CD14-positive monocyte (primary cell): Measurements from ENCODE around the gene MAN1C1. TPM values are rescaled to one million over a fixed set of nuclear protein-coding genes. Genes with fewer than 3 reads are reported as not detected.
A peak's percentile ranks its signal among the peaks of the same experiment; 100 is the strongest.

ENCODE experiments used
- DNase-seq, 3 donors: peaks; one replicate each; pipeline ENCODE4 v3.0.0-alpha.2; 2011 to 2022
- H2AFZ ChIP-seq: 2 replicates; pipeline ENCODE4 v1.6.0; 2012; ENCODE audit warnings: mild to moderate bottlenecking, low read depth, low read length, inconsistent platforms; ENCODE audit not compliant: insufficient read depth, poor library complexity, severe bottlenecking
- H3K27ac ChIP-seq, 2 donors: 1 replicate in 1 of 2; 2 replicates in 1 of 2; pipeline ENCODE4 v1.5.1; 2012 to 2013; ENCODE audit warnings: low read length in 2 of 2, control low read depth in 1 of 2, inconsistent platforms in 1 of 2, low read depth in 1 of 2, mild to moderate bottlenecking in 1 of 2
- H3K27me3 ChIP-seq, 2 donors: one replicate each; pipeline versions ENCODE4 v1.6.0 to v1.6.1; 2011 to 2013; ENCODE audit warnings: low read length in 2 of 2; ENCODE audit not compliant: control insufficient read depth in 2 of 2, insufficient read depth in 2 of 2
- H3K36me3 ChIP-seq, 2 donors: replicated peaks in 1 of 2; 1 replicate in 1 of 2; 2 replicates in 1 of 2; pipeline versions ENCODE4 v1.5.1 to v1.6.1; 2012 to 2013; ENCODE audit warnings: low read length in 2 of 2, control low read depth in 1 of 2, inconsistent platforms in 1 of 2, mild to moderate bottlenecking in 1 of 2; ENCODE audit not compliant: insufficient read depth in 2 of 2, control insufficient read depth in 1 of 2
- H3K4me1 ChIP-seq, 2 donors: 1 replicate in 1 of 2; 2 replicates in 1 of 2; pipeline versions ENCODE4 v1.5.1 to v1.6.1; 2012 to 2013; ENCODE audit warnings: low read length in 2 of 2, control low read depth in 1 of 2, inconsistent platforms in 1 of 2, mild to moderate bottlenecking in 1 of 2, moderate library complexity in 1 of 2; ENCODE audit not compliant: insufficient read depth in 2 of 2, control insufficient read depth in 1 of 2
- H3K4me2 ChIP-seq: replicated peaks from 2 replicates; pipeline ENCODE3; 2012; ENCODE audit warnings: low read length, moderate library complexity, mild to moderate bottlenecking; ENCODE audit not compliant: poor library complexity, severe bottlenecking; ENCODE audit errors: extremely low read depth
- H3K4me3 ChIP-seq, 3 experiments: fragments of 200-600 bp in 1 of 3; sonication (generic) in 1 of 3; replicated peaks in 1 of 3; 1 replicate in 2 of 3; 2 replicates in 1 of 3; pipeline ENCODE4 v1.5.1; 2011 to 2013; ENCODE audit warnings: low read length in 3 of 3, mild to moderate bottlenecking in 3 of 3, control low read depth in 2 of 3, low read depth in 2 of 3, inconsistent platforms in 1 of 3, moderate library complexity in 1 of 3
- H3K79me2 ChIP-seq: 2 replicates; pipeline ENCODE4 v1.6.0; 2012; ENCODE audit warnings: mild to moderate bottlenecking, control low read depth, inconsistent platforms, low read length, moderate library complexity; ENCODE audit not compliant: insufficient read depth
- H3K9ac ChIP-seq: 2 replicates; pipeline ENCODE4 v1.6.0; 2017; ENCODE audit warnings: low read length, mild to moderate bottlenecking; ENCODE audit not compliant: insufficient read depth, poor library complexity, severe bottlenecking
- H3K9me3 ChIP-seq, 2 donors: replicated peaks in 1 of 2; 1 replicate in 1 of 2; 2 replicates in 1 of 2; pipeline versions ENCODE4 v1.5.1 to v1.6.1; 2012 to 2013; ENCODE audit warnings: low read length in 2 of 2, control low read depth in 1 of 2; ENCODE audit not compliant: control insufficient read depth in 1 of 2, insufficient read depth in 1 of 2
- H4K20me1 ChIP-seq: 2 replicates; pipeline ENCODE4 v1.6.0; 2012; ENCODE audit warnings: mild to moderate bottlenecking, low read length, control low read depth, moderate library complexity; ENCODE audit not compliant: insufficient read depth
- H3K27ac Mint-ChIP-seq, 7 donors: one replicate each; pipeline ENCODE4 v1.8.0; 2020; ENCODE audit warnings: mild to moderate bottlenecking in 7 of 7, mixed read lengths in 7 of 7, moderate library complexity in 6 of 7, inconsistent platforms in 2 of 7
- H3K27me3 Mint-ChIP-seq, 3 donors: one replicate each; pipeline ENCODE4 v1.8.0; 2021 to 2022; ENCODE audit warnings: low read depth in 3 of 3, mild to moderate bottlenecking in 3 of 3, mixed read lengths in 3 of 3, moderate library complexity in 3 of 3, inconsistent platforms in 1 of 3
- H3K36me3 Mint-ChIP-seq, 2 donors: one replicate each; pipeline ENCODE4 v1.8.0; 2020; ENCODE audit warnings: mixed read lengths in 2 of 2, inconsistent platforms in 1 of 2, mild to moderate bottlenecking in 1 of 2
- H3K4me1 Mint-ChIP-seq: one replicate; pipeline ENCODE4 v1.8.0; 2020; ENCODE audit warnings: mild to moderate bottlenecking, mixed read lengths
- H3K4me3 Mint-ChIP-seq, 2 donors: one replicate each; pipeline ENCODE4 v1.8.0; 2020; ENCODE audit warnings: mild to moderate bottlenecking in 2 of 2, mixed read lengths in 2 of 2, moderate library complexity in 1 of 2
- H3K9me3 Mint-ChIP-seq, 7 donors: one replicate each; pipeline ENCODE4 v1.8.0; 2020 to 2022; ENCODE audit warnings: mixed read lengths in 7 of 7, mild to moderate bottlenecking in 6 of 7, moderate library complexity in 6 of 7, inconsistent platforms in 2 of 7
- CTCF ChIP-seq: fragments of 200-600 bp; IDR thresholded peaks from one replicate; pipeline ENCODE4 v1.8.0; 2022; ENCODE audit warnings: antibody characterized with exemption, mild to moderate bottlenecking
- WGBS: methylation state at CpG from one replicate; pipeline ENCODE4 v1.1.5; 2013; ENCODE audit warnings: missing lambda C conversion rate; ENCODE audit not compliant: insufficient coverage; 5-methylcytosine and 5-hydroxymethylcytosine counted together
- intact Hi-C, 2 donors: fragments of 100-400 bp; cut with micrococcal nuclease; formaldehyde crosslinking; loops; one replicate each; pipeline versions ENCODE4 v1.15.0 to v1.15.1; 2023
- polyA plus RNA-seq, 3 donors: library from polyadenylated mRNA; depleted of rRNA in 1 of 3; unstranded in 2 of 3; stranded (reverse) in 1 of 3; fragments of 300-500 nt in 2 of 3; fragments of >200 nt in 1 of 3; fragmentation: Illumina TruSeq in 2 of 3; gene quantifications; 1 replicate in 2 of 3; 2 replicates in 1 of 3; pipeline ENCODE4 v1.2.3, GENCODE V29; 2012 to 2021

MAN1C1 gene
- polyA plus RNA-seq, 3 donors: 1.2 to 7.2 (median 1.7) TPM

- Mint-ChIP-seq H3K4me1 (peaks cover 6% of the 10 kb centered on the region), H3K36me3 (peaks cover 5 to 14% of the 10 kb centered on the region in 2 donors), H3K4me3 (no peak overlapping the region), H3K27me3 (peaks cover 0 to 3% (median 0%) of the 10 kb centered on the region in 3 donors), H3K9me3 (peaks cover 0 to 1% (median 0%) of the 10 kb centered on the region in 7 donors), H3K27ac (no peak overlapping the region)
- Histone ChIP-seq H3K79me2 (no peaks in the 10 kb centered on the region), H4K20me1 (peaks cover 3% of the 10 kb centered on the region), H3K4me2 (no peak overlapping the region), H3K9me3 (no peaks in the 10 kb centered on the region), H3K27me3 (no peaks in the 10 kb centered on the region), H3K27ac (no peak overlapping the region), H2AFZ (no peak overlapping the region), H3K9ac (no peak overlapping the region), H3K4me1 (no peaks in the 10 kb centered on the region), H3K4me3 (no peak overlapping the region), H3K36me3 (no peaks in the 10 kb centered on the region)
- 91% methylated on average over 1 of the region's 6 CpGs for WGBS
- no peak for DNase-seq
- intact Hi-C loops: no loop called here
- TF ChIP-seq CTCF: no peak
Observed at GRCh38 chr1:25657121-25657882, 40.7 kb downstream of the MAN1C1 start.

GRCh38 chr1:25657883-25658760 is 41.5 kb downstream of the MAN1C1 start:
- no peaks in the 10 kb centered on the region for H3K9me3 ChIP-seq
- H3K27me3 ChIP-seq: no peaks in the 10 kb centered on the region
- Mint-ChIP-seq H3K9me3 (peaks cover 0 to 1% (median 0%) of the 10 kb centered on the region in 7 donors), H3K4me1 (peaks cover 6% of the 10 kb centered on the region), H3K27ac (peak overlapping the region in 1 of 7 donors; percentile 16), H3K4me3 (no peak overlapping the region), H3K27me3 (peaks cover 0 to 3% (median 0%) of the 10 kb centered on the region in 3 donors), H3K36me3 (peaks cover 6 to 18% of the 10 kb centered on the region in 2 donors)
- no peak overlapping the region for H3K27ac ChIP-seq
- WGBS: 98% methylated on average over 4 of the region's 11 CpGs
- no peak overlapping the region for H3K4me3 ChIP-seq
- DNase-seq: no peak
- H2AFZ ChIP-seq: no peak overlapping the region
- intact Hi-C loops: no loop called here
- no peak overlapping the region for H3K4me2 ChIP-seq
- no peaks in the 10 kb centered on the region for H3K4me1 ChIP-seq
- H3K79me2 ChIP-seq: no peaks in the 10 kb centered on the region
- H3K9ac ChIP-seq: no peak overlapping the region
- no peaks in the 10 kb centered on the region for H3K36me3 ChIP-seq
- peaks cover 3% of the 10 kb centered on the region for H4K20me1 ChIP-seq
- TF ChIP-seq CTCF: no peak
